Activated T-cell treated with anti-CD3 and anti-CD28 coated beads, Interleukin-2, amount 50 U/mL, for 4 hours (primary cell): Measurements from ENCODE around the gene BIVM. TPM values are rescaled to one million over a fixed set of nuclear protein-coding genes. Genes with fewer than 3 reads are reported as not detected.
"Not testable (repeated sequence)": the region's sequence is repeated elsewhere in the genome, so short reads cannot be mapped to it uniquely, and the experiment has no call there.

Experiments
- ATAC-seq, 2 donors: fragments of 200-7000 bp; cut with Tn5 transposase; one replicate each; pipeline ENCODE4 v1.10.0; 2021
- DNase-seq: peaks from one replicate; pipeline ENCODE4 v3.0.0-alpha.2; 2020
- H3K27me3 Mint-ChIP-seq: one replicate; pipeline ENCODE4 v1.8.0; 2021; ENCODE audit warnings: low read depth, mixed read lengths
- H3K36me3 Mint-ChIP-seq: one replicate; pipeline ENCODE4 v1.8.0; 2022; ENCODE audit warnings: mixed read lengths; ENCODE audit not compliant: insufficient read depth
- H3K4me1 Mint-ChIP-seq: one replicate; pipeline ENCODE4 v1.8.0; 2021; ENCODE audit warnings: low read depth, mixed read lengths
- H3K4me3 Mint-ChIP-seq: one replicate; pipeline ENCODE4 v1.8.0; 2021; ENCODE audit warnings: mild to moderate bottlenecking, moderate library complexity, mixed read lengths
- H3K9me3 Mint-ChIP-seq: one replicate; pipeline ENCODE4 v1.8.0; 2021; ENCODE audit warnings: mixed read lengths
- total RNA-seq, 3 donors: library from RNA; stranded (reverse); gene quantifications; one replicate each; pipeline ENCODE4 v1.2.1, GENCODE V29; 2021

Gene BIVM
- total RNA-seq, 3 donors from 2014 or later, result 6.2 to 8.9 (median 7.3) TPM

- Mint-ChIP-seq H3K27me3 (no peaks in the 10 kb centered on the region), H3K9me3 (no peaks in the 10 kb centered on the region), H3K4me1 (peaks cover 50% of the 10 kb centered on the region), H3K4me3 (peak overlapping the region; percentile 89), H3K36me3 (no peaks in the 10 kb centered on the region)
- ATAC-seq, result no peak
- no peak for DNase-seq
Observed at GRCh38 chr13:102774591-102775520, 24.1 kb upstream of the BIVM start.

- Mint-ChIP-seq H3K4me1 (peaks cover 50% of the 10 kb centered on the region), H3K27me3 (no peaks in the 10 kb centered on the region)
- DNase-seq, result no peak
Observed at GRCh38 chr13:102776271-102776670, 22.6 kb upstream of the BIVM start.

GRCh38 chr13:102777736-102778135 is 21.2 kb upstream of the BIVM start:
- H3K36me3 Mint-ChIP-seq, result no peaks in the 10 kb centered on the region
- no peaks in the 10 kb centered on the region for H3K27me3 Mint-ChIP-seq
- H3K4me3 Mint-ChIP-seq, result no peak overlapping the region
- no peaks in the 10 kb centered on the region for H3K9me3 Mint-ChIP-seq
- no peak for ATAC-seq
- DNase-seq, result no peak
- peaks cover 37% of the 10 kb centered on the region for H3K4me1 Mint-ChIP-seq

More at GRCh38 chr13:102776271-102776670, 22.6 kb upstream of the BIVM start:
- ATAC-seq, result no peak
- Mint-ChIP-seq H3K4me3 (no peak overlapping the region), H3K9me3 (no peaks in the 10 kb centered on the region), H3K36me3 (no peaks in the 10 kb centered on the region)

- Mint-ChIP-seq H3K36me3 (no peaks in the 10 kb centered on the region), H3K4me1 (peaks cover 27% of the 10 kb centered on the region), H3K9me3 (no peaks in the 10 kb centered on the region), H3K27me3 (no peaks in the 10 kb centered on the region), H3K4me3 (no peak overlapping the region)
- ATAC-seq (peak; percentile 86 to 90), DNase-seq (no peak)
Observed at GRCh38 chr13:102779436-102780159, 19.3 kb upstream of the BIVM start.

GRCh38 chr13:102780656-102781055 is 18.3 kb upstream of the BIVM start:
- H3K9me3 Mint-ChIP-seq, H3K36me3 Mint-ChIP-seq, H3K4me3 Mint-ChIP-seq, ATAC-seq, H3K27me3 Mint-ChIP-seq, DNase-seq: not testable (repeated sequence)
- H3K4me1 Mint-ChIP-seq, result peaks cover 25% of the 10 kb centered on the region

- H3K27me3 Mint-ChIP-seq, result no peaks in the 10 kb centered on the region
- no peak overlapping the region for H3K4me3 Mint-ChIP-seq
- H3K36me3 Mint-ChIP-seq, result no peaks in the 10 kb centered on the region
- no peaks in the 10 kb centered on the region for H3K9me3 Mint-ChIP-seq
- peaks cover 25% of the 10 kb centered on the region for H3K4me1 Mint-ChIP-seq
- DNase-seq (no peak), ATAC-seq (no peak)
Observed at GRCh38 chr13:102781591-102781990, 17.3 kb upstream of the BIVM start.

- ATAC-seq, result no peak
- Mint-ChIP-seq H3K9me3 (no peaks in the 10 kb centered on the region), H3K4me3 (no peak overlapping the region), H3K4me1 (peaks cover 14% of the 10 kb centered on the region), H3K27me3 (no peaks in the 10 kb centered on the region), H3K36me3 (no peaks in the 10 kb centered on the region)
- DNase-seq, result no peak
Observed at GRCh38 chr13:102784483-102784882, 14.4 kb upstream of the BIVM start.

GRCh38 chr13:102788683-102789082 is 10.2 kb upstream of the BIVM start:
- no peaks in the 10 kb centered on the region for H3K4me1 Mint-ChIP-seq
- DNase-seq (no peak), ATAC-seq (no peak)
- no peak overlapping the region for H3K4me3 Mint-ChIP-seq
- H3K36me3 Mint-ChIP-seq, result peaks cover 2% of the 10 kb centered on the region
- H3K27me3 Mint-ChIP-seq, result no peaks in the 10 kb centered on the region
- no peaks in the 10 kb centered on the region for H3K9me3 Mint-ChIP-seq

- DNase-seq, result no peak
- H3K9me3 Mint-ChIP-seq, result no peaks in the 10 kb centered on the region
- peaks cover 15% of the 10 kb centered on the region for H3K27me3 Mint-ChIP-seq
- H3K4me1 Mint-ChIP-seq, result no peaks in the 10 kb centered on the region
- no peak overlapping the region for H3K4me3 Mint-ChIP-seq
- no peak for ATAC-seq
- peaks cover 2% of the 10 kb centered on the region for H3K36me3 Mint-ChIP-seq
Observed at GRCh38 chr13:102792396-102792795, 6.5 kb upstream of the BIVM start.

GRCh38 chr13:102793611-102794355 is 5.1 kb upstream of the BIVM start:
- ATAC-seq, result no peak
- peaks cover 2% of the 10 kb centered on the region for H3K36me3 Mint-ChIP-seq
- peaks cover 2% of the 10 kb centered on the region for H3K4me1 Mint-ChIP-seq
- no peak for DNase-seq
- H3K27me3 Mint-ChIP-seq, result peaks cover 19% of the 10 kb centered on the region
- no peak overlapping the region for H3K4me3 Mint-ChIP-seq
- H3K9me3 Mint-ChIP-seq, result no peaks in the 10 kb centered on the region

- Mint-ChIP-seq H3K9me3 (no peaks in the 10 kb centered on the region), H3K4me3 (peak overlapping the region; percentile 84), H3K27me3 (peaks cover 17% of the 10 kb centered on the region), H3K4me1 (peaks cover 17% of the 10 kb centered on the region), H3K36me3 (no peaks in the 10 kb centered on the region)
- no peak for DNase-seq
- ATAC-seq, result peak; percentile 5 to 6
Observed at GRCh38 chr13:102799426-102800144, 666 bp downstream of the BIVM start.

GRCh38 chr13:102800145-102801041 is 1.5 kb downstream of the BIVM start:
- peaks cover 15% of the 10 kb centered on the region for H3K27me3 Mint-ChIP-seq
- ATAC-seq (peak; percentile 80 to 81), DNase-seq (peak; percentile 78)
- H3K36me3 Mint-ChIP-seq, result no peaks in the 10 kb centered on the region
- H3K9me3 Mint-ChIP-seq, result no peaks in the 10 kb centered on the region
- peak overlapping the region; percentile 84 for H3K4me3 Mint-ChIP-seq
- H3K4me1 Mint-ChIP-seq, result peaks cover 17% of the 10 kb centered on the region

GRCh38 chr13:102805680-102806079 is 6.8 kb downstream of the BIVM start:
- peaks cover 14% of the 10 kb centered on the region for H3K4me1 Mint-ChIP-seq
- H3K27me3 Mint-ChIP-seq, result no peaks in the 10 kb centered on the region
- H3K36me3 Mint-ChIP-seq, result peaks cover 1% of the 10 kb centered on the region
- no peak for ATAC-seq
- H3K9me3 Mint-ChIP-seq, result no peaks in the 10 kb centered on the region
- H3K4me3 Mint-ChIP-seq, result no peak overlapping the region
- DNase-seq, result no peak
